Measurements from ENCODE around the gene AAMDC.
A peak's percentile ranks its signal among the peaks of the same experiment; 100 is the strongest.
"Not testable (repeated sequence)": the region's sequence is repeated elsewhere in the genome, so short reads cannot be mapped to it uniquely, and the experiment has no call there.

AAMDC gene

GRCh38 chr11:77890100-77890614, 69.2 kb downstream of the AAMDC start:
- DNase-seq: not testable (repeated sequence)

GRCh38 chr11:77890619-77891056, 69.7 kb downstream of the AAMDC start:
- peak; percentile 32 for DNase-seq

- not testable (repeated sequence) for DNase-seq
These were observed 70.3 kb downstream of the AAMDC start for GRCh38 chr11:77891256-77891655.

GRCh38 chr11:77891703-77892102, 70.8 kb downstream of the AAMDC start:
- DNase-seq: not testable (repeated sequence)

GRCh38 chr11:77894949-77895348, 74.0 kb downstream of the AAMDC start:
- DNase-seq: not testable (repeated sequence)

GRCh38 chr11:77908835-77909234, 87.9 kb downstream of the AAMDC start:
- DNase-seq: no peak

- DNase-seq: no peak
These were observed 88.3 kb downstream of the AAMDC start for GRCh38 chr11:77909277-77909676.

GRCh38 chr11:77910828-77911227, 89.9 kb downstream of the AAMDC start:
- DNase-seq: not testable (repeated sequence)

GRCh38 chr11:77913608-77914306, 92.8 kb downstream of the AAMDC start:
- not testable (repeated sequence) for DNase-seq

GRCh38 chr11:77914307-77914791, 93.4 kb downstream of the AAMDC start:
- DNase-seq: not testable (repeated sequence)

- not testable (repeated sequence) for DNase-seq
These were observed 96.8 kb downstream of the AAMDC start for GRCh38 chr11:77917713-77918112.

Data from NCI-H524 treated with DMSO at 0.1 percent for 48 hours (cell line).